ENCODE measurements around the gene SRRD.
"Not testable (repeated sequence)": the region's sequence is repeated elsewhere in the genome, so short reads cannot be mapped to it uniquely, and the experiment has no call there.

SRRD gene

DNA sequence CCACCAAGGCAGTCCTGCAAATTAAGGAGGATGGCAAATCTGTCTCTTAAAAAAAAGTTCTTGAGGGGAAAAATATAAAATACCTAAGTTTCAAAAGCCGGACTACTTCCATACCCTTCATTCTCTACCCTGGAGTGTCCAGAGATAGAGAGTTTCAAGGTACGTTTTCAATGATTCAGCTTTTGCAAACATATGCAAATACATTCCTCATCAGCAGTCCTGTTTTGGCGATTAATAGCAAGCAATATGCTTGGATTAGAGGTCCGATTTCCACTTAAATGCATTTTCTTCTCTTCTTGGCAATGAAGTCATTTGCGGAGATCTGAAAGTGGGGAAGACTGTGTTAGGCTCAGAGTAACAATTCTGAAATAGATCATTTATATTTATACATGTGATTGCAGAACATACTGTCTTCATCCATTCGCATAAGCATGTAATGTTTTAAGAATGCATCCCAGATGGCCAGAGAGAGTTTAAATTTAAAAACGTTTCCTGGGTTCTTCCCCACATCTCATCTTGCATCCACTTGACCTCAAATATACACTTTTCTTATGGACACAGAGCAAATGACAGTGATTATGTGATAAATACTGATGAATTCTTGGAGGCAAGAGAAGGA is 42.4 kb downstream of the SRRD start:
- DNase-seq = no peak

DNA sequence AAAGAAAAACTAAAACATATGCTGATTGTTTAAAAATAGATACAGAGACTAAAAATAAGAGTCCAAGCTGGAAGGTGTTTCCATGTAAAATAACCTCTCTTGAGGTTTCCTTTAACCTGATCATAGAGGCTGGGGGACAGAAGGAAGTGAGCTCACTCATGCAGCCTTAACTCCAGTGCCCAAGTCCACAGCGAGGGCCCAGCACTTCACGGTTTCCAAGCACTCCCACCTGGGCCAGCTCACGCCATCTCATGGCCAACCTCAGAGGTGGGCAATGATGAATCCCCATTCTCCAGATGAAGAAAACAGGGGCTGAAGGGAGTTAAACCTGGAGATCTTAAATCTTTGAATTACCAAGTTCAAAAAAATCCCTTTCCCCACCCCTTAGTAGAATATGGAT is 43.5 kb downstream of the SRRD start:
- no peak for DNase-seq

DNA sequence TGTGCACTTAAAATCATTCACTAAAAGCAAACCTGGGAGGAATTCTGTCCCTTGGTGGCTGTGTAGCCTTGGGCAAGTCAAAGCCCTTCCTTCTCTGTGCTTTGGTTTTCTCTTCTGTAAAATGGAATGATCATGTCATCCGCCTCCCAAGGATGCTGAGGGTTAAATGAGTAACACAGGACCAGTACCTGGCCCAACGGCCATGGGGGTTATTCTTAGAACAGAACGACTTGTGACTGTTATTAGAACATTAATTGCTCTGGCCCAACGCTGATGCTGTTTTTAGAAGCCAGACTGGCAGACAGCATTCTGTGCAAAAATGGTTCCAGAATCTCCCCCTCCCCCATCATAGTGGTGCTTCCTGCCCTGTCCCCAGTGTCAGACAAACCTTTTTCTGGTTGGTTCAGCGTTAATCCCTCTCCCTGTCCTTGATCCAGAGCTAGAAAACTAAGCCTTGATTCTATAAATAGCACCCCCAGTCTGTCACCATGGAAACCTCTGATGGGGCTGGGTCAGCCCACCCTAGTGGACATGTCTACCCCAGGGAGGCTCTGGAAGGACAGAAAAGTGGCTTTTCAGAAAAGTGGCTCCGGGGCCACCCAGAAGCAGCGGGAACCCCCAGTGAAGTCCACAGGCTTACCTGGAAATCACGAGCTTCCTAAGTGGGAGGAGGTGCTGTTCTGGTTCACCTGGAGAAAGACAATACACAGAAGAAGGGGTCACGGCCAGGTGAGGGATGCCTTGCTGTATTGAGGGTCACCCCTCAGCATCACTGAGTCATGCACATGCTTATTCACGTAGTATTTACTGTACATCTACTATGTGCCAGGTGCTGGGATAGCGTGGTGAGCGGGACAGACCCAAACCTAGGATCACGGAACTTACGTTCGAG is 44.1 kb downstream of the SRRD start:
- DNase-seq = no peak

DNA sequence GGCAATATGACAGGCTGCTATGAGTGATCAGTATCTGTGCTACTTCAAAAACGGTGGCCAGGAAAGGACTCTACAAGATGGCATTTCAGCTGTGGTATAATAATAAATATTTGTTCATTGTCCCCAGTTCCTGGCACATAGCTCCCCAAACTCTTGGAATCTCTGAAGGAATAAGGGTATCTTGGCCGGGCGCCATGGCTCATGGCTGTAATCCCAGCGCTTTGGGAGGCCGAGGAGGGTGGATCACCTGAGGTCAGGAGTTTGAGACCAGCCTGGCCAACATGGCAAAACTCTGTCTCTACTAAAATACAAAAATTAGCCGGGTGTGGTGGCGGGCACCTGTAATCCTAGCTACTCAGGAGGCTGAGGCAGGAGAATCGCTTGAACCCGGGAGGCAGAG is 44.8 kb downstream of the SRRD start:
- DNase-seq = not testable (repeated sequence)

DNA sequence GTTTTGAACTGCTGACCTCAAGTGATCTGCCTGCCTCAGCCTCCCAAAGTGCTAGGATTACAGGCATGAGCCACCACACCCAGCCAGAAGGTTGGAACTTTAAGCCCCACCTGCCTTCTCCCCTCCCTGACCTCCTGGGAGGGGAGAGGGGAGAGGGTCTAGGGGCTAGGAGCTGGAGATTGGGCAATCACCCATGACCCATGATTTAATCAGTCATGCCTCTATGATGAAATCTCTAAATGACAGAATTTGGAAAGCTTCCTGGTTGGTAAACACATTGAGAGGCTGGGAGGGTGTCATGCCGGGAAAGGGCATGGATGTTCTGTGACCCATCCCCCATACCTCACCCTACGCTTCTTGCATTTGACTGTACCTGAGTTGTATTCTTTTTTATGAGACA is 45.7 kb downstream of the SRRD start:
- no peak for DNase-seq

DNA sequence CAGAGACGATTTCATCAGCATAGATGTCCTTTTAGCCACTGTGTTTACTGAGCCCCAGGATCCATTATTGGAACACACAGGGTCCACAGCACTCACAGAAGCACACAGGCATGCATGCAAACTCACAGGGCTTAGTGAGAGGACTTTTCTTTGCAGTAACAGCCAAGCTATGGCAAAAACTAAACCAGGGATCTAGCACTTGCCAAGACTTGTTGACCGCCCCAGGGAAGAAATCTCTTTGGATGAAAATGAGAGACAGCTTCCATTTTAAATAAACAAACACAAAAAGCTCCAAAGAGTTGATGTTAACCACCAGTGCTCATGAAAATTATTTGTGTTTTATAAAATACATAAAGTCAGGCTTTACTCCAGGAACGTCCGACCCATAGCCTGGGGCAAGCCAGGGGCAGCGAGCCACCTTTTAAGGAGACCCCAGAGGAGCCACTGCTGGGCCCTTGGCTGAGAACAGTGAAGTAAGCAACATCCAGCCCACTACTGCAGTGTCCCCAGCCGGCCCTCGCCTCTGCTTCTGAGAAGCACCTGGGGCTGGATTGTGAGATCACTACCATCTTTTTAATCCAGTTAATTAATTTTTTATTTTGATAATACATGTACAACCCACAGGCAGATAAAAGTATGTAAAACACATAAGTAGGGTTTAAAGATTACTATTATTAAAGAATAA is 50.6 kb downstream of the SRRD start:
- DNase-seq = no peak

DNA sequence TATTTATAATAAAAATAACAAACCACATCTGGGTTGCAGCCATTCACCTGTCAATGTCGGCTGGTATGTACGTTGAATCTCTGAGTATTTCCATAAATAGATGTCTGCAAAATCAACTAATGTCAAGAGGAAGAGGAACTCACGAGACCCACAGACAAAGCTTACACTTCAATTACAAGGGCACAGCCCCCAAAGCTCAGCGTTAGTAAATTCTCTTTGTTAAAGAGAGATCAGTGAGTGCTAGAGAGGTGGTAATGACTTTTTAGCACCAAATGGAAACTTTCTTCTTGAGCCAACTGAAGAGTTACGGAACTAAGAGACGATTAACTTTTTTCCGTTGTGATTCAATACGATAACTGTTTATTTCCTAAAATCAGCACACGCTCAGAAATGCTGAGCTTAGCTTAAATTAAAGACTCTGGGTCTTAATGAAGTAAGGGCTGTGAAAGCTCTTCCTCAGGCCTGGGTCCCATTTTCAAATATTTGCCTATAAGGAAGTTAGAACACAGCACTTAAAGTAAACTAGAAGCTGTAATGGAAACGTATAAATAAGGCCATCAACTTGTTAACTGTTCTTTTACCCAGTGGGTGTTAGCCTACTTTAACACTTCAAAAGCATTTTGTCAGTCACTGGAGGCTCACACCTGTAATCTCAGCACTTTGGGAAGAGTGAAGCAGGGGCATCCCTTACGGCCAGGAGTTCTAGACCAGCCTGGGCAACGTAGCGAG is 51.4 kb downstream of the SRRD start:
- no peak for DNase-seq

DNA sequence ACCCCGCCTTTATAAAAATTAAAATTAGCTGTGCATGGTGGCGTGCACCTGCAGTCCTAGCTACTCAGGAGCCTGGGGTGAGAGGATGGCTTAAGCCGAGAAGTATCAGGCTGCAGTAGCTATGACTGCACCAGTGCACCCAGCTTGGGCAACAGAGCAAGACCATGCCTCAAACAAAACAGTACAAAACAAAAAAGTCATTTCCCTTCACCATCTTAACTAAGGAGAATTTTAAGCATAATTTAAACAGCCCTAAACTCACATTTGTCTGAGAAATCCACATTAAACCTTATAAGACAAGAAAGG is 51.9 kb downstream of the SRRD start:
- DNase-seq = no peak

DNA sequence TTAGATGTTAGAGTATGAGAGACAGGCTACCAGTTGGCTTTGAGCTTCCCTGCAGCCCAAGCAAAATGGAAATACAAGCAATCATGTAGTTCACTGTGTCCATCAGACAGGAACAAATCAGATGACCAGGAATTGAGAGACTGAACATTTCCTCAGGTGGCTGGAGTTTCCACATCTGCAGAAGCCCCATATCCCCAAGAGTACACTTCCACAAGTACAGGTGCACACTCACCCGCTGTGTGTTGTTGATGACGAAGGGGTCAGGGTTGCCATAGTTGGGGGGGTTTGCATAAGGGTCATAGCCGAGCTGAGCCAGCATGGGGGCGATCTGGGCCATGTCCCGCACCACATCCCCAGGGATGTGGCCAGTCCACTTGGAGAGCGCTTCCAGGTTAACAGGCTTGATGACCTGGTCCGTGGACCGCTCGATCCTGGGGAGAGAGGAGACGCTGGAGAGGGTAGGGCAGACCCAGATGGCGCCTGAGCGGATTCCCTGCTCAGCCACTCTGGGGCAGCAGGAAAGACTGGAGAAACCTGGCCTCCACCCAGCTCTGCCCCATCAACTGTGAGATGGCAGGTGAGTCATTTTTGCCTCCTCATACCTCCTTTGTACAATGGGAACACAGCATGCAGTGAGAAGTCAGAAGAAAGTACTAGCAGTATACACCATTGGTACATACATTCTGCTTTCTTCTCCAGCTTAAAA is 52.5 kb downstream of the SRRD start:
- no peak for DNase-seq

DNA sequence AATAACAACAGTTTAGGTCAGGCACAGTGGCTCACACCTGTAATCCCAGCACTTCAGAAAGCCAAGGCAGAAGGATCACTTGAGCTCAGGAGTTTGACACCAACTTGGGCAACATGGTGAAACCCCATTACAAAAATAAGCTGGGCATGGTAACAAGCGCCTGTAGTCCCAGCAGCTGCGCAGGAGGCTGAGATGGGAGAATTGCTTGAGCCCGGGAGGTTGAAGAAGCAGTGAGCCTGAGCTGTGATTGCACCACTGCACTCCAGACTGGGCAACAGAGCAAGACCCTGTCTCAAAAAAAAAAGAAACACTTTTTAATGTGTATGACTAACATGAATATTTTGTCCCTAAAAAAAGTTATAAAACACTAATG is 53.1 kb downstream of the SRRD start:
- no peak for DNase-seq

DNA sequence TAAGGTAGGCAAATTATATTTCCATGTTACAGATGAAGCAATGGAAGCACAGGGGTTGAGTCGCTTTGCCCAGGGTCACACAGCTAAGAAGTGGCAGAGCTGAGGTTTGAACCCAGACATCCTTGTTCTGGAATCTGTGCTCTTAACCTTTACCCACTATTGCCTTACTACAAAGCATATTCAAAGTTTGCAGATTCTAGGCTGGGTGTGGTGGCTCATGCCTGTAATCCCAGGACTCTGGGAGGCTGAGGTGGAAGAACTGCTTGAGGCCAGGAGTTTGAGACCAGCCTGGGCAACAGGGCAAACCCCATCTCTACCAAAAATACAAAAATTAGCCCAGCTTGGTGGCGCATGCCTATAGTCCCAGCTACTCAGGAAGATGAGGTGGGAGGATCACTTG is 56.4 kb downstream of the SRRD start:
- no peak for DNase-seq

DNA sequence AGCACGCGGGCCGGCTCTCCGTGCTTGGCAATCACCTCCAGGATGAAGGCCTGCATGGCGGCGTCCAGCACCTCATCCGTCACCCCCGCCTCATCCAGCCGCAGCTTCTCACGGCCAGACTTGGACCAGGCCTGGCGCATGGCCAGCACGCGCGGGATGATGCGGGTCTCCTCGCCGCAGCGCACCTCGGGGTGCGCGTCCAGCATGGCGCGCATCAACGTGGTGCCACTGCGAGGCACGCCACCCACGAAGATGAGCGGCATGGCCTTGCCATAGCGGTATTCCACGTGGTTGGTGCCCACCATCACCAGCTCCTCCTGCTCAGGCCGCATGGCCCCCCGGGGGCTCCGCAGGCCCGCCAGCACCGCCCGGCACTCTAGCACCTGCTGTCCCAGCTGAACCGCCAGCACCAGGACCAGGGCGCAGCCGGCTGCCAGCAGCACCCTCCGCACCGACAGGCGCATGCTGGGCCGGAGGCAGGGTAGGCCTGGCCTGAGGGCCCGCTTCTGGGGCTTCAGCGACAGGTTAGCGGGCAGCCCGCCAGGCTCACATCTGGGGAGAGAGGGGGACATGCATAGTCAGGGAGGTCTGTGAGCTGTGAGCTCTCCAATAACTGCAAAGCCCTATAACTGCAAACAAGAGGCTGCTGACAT is 57.6 kb downstream of the SRRD start:
- no peak for DNase-seq

DNA sequence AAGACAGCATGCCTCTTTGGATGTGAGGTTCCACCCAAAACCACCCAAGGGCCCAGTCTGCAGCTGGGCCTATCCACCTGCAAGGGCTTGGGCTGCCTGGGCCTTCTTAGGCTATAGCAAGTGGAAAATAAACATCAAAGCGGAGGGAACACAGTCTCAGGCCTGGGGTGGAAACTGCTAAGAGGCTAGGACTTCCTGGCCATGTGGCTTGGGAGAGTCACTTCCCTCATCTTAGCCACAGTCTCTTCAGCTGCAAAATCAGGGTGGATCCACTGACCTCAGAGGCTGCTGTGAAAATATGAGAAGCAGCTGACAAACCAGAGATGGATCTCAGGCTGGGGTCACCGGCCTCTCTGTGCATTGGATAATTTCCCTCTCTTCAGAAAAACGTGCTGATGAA is 59.2 kb downstream of the SRRD start:
- no peak for DNase-seq
